Activated naive CD4-positive, alpha-beta T cell treated with anti-CD3 and anti-CD28 coated beads, Interleukin-2, amount 10 ng/mL, durations not matched to agents 7 days and 5 days (primary cell): ENCODE measurements around the gene PSENEN.

Source experiments
- CTCF ChIA-PET: fragments of 350-600 bp; sonication (Branson Sonifier 250); formaldehyde crosslinking; loops from one replicate; lab custom pipeline; 2021; ENCODE audit warnings: antibody characterized with exemption; lab: Charles Lee
- DNase-seq: peaks from one replicate; pipeline ENCODE4 v3.0.0-alpha.2; 2020
- H3K27ac Mint-ChIP-seq: one replicate; pipeline ENCODE4 v1.8.0; 2021; ENCODE audit warnings: mild to moderate bottlenecking, moderate library complexity, mixed read lengths
- H3K27me3 Mint-ChIP-seq: one replicate; pipeline ENCODE4 v1.8.0; 2021; ENCODE audit warnings: mild to moderate bottlenecking, mixed read lengths
- H3K36me3 Mint-ChIP-seq: one replicate; pipeline ENCODE4 v1.8.0; 2021; ENCODE audit warnings: mixed read lengths
- H3K4me1 Mint-ChIP-seq: one replicate; pipeline ENCODE4 v1.8.0; 2021; ENCODE audit warnings: mixed read lengths
- H3K4me3 Mint-ChIP-seq: one replicate; pipeline ENCODE4 v1.8.0; 2021; ENCODE audit warnings: mild to moderate bottlenecking, moderate library complexity, mixed read lengths
- H3K9me3 Mint-ChIP-seq: one replicate; pipeline ENCODE4 v1.8.0; 2021; ENCODE audit warnings: mixed read lengths

PSENEN gene

DNA sequence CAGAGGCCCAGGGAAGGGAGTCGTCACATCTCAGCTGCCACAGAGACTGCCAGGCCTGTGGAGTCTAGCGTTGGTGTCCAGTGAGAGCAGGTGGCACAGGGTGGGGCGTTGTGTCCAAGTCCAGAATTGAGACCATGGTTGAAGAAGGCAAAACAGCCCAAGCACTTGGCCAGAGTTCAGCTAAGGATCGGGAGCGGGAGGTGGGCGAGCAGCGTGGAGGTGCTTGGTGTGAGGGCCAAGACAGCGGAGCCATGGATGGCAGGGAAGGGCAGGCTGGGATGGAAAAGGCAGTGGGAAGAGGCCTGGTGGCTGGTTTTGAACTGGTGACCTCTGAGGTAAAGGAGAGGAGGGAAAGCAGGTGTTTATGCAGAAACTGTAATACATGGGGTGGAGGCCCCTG lies 11.2 kb upstream of the PSENEN start:
- no peak overlapping the region for H3K27ac Mint-ChIP-seq
- H3K27me3 Mint-ChIP-seq: no peaks in the 10 kb centered on the region
- no peak for DNase-seq
- peaks cover 53% of the 10 kb centered on the region for H3K36me3 Mint-ChIP-seq
- CTCF ChIA-PET: interaction anchor here (1.4 kb wide), 1 partner anchor 38 kb away, joined by 3 read pairs; no protein-coding TSS in a partner anchor
- no peaks in the 10 kb centered on the region for H3K9me3 Mint-ChIP-seq
- peaks cover 21% of the 10 kb centered on the region for H3K4me1 Mint-ChIP-seq
- no peak overlapping the region for H3K4me3 Mint-ChIP-seq

DNA sequence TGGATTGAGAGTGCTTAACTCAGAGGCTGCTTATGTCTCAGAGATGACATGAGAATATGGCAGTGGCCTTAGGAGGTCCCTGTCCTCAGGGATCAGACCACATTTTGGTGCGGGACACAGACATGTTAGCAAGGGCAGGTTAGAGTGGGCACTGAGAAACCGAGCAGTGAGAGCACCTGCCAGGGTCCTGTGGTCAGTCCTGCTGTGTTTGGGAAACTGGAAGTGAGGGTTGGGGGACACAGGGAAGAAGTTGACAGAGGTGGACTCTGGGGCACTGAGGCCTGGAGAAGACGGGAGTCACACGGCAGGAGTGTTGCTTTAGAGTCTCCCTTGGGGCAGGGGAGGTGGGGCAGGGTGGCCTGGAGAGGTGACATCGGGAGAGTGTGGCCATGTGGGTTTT lies 10.6 kb upstream of the PSENEN start:
- CTCF ChIA-PET: interaction anchor here (1.4 kb wide), 1 partner anchor 38 kb away, joined by 3 read pairs; no protein-coding TSS in a partner anchor
- Mint-ChIP-seq H3K27ac (peak overlapping the region; percentile 19), H3K36me3 (peaks cover 52% of the 10 kb centered on the region), H3K27me3 (no peaks in the 10 kb centered on the region), H3K4me3 (no peak overlapping the region), H3K9me3 (no peaks in the 10 kb centered on the region), H3K4me1 (peaks cover 24% of the 10 kb centered on the region)
- no peak for DNase-seq

DNA sequence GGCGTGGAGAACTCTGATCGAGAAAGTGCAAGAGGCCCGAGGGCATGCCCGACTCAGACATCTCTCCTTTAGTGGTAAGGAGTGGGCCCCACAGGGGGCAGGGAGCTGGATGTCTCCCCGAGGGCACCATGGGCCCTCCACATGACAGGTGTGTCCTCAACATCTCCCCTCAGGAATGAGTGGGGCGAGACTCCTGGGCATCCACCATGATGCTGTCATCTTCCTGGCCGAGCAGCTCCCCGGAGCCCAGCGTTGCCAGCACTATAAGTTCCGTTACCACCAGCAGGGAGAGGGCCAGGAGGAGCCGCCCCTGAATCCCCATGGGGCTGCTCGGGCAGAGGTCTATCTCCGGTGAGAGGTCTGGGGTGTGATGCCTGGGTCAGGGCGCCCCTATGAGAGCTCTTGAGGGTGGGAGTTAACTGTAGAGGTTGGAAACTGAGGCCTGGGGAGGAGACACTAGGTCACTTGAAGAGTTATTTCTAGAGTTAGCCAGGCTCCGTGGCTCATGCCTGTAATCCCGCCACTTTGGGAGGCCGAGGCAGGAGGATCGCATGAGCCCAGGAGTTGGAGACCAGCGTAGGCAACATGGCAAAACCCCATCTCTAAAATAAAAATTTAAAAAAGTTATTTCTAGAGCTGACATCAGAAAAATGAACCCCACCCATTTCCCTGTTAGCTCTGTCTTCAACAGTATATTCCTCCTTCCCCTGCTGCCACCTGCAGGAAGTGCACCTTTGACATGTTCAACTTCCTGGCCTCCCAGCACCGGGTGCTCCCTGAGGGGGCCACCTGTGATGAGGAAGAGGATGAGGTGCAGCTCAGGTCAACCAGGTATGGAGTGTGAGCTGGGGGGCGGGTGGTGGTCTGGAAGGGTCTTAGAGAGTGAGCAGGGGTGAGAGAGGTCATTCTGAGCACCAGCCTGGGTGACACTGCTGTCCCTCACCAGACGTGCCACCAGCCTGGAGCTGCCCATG lies 8.3 kb upstream of the PSENEN start:
- no peaks in the 10 kb centered on the region for H3K9me3 Mint-ChIP-seq
- no peak overlapping the region for H3K4me3 Mint-ChIP-seq
- CTCF ChIA-PET: interaction anchor here (0.6 to 1.9 kb wide), 7 partner anchors 11 to 89 kb away, joined by 3 to 11 read pairs (median 5); partner anchors contain the start of genes COX6B1 and LIN37
- H3K4me1 Mint-ChIP-seq: peaks cover 34% of the 10 kb centered on the region
- H3K27ac Mint-ChIP-seq: peak overlapping the region; percentile 74
- H3K27me3 Mint-ChIP-seq: no peaks in the 10 kb centered on the region
- H3K36me3 Mint-ChIP-seq: peaks cover 37% of the 10 kb centered on the region
- DNase-seq: peak; percentile 59

DNA sequence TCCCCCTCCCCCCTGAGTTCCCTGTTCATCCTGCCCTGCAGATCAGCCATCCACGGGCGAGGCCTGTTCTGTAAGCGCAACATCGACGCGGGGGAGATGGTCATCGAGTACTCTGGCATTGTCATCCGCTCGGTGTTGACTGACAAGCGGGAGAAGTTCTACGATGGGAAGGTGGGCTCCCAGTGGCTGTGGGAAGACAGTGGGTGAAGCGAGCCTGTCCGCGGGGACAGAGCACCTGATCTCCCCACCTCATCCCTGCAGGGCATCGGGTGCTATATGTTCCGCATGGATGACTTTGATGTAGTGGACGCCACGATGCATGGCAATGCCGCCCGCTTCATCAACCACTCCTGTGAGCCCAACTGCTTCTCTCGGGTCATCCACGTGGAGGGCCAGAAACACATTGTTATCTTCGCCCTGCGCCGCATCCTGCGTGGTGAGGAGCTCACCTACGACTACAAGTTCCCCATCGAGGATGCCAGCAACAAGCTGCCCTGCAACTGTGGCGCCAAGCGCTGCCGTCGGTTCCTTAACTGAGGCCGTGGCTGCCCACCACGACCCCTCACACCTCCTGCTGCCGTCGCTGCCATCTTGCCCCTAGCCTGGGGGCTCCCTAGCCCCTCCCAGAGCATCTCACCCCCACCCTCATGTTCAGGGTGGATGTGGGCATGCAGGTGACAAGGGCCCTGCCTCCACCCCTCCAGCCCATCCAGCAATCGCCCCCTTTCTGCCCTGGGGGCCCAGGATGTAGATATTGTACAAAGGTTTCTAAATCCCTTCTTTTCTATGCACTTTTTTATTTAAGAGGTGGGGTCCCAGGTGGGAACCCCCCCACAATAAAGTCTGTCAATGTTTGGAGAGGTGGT lies 7.2 kb upstream of the PSENEN start:
- peaks cover 42% of the 10 kb centered on the region for H3K36me3 Mint-ChIP-seq

DNA sequence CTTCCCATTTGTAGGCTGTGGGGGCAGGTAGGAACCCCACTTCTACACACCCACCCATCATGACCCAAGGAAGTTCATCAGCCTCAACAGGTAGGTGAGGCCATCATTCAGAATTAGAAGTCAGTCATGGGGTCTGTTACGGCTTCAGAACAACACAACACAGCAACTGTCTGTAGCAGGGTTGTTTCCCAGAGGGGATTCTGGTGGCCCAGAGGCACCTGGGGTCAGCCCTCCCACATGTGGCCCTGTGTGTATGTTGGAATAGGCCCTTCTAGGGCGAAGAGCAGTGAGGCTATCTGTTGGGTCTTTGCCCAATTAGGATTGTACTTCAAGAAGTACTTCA lies 6.6 kb upstream of the PSENEN start:
- Mint-ChIP-seq H3K9me3 (no peaks in the 10 kb centered on the region), H3K27ac (no peak overlapping the region), H3K27me3 (no peaks in the 10 kb centered on the region), H3K36me3 (peaks cover 39% of the 10 kb centered on the region), H3K4me3 (no peak overlapping the region), H3K4me1 (peaks cover 47% of the 10 kb centered on the region)
- DNase-seq: no peak
- CTCF ChIA-PET: interaction anchor here (1.1 to 1.5 kb wide), 3 partner anchors 36 to 44 kb away, joined by 3 to 4 read pairs (median 3); no protein-coding TSS in a partner anchor

More for the DNA sequence above, 7.2 kb upstream of the PSENEN start:
- no peaks in the 10 kb centered on the region for H3K9me3 Mint-ChIP-seq
- no peak overlapping the region for H3K27ac Mint-ChIP-seq
- no peaks in the 10 kb centered on the region for H3K27me3 Mint-ChIP-seq
- CTCF ChIA-PET: interaction anchor here (1.1 to 1.9 kb wide), 6 partner anchors 10 to 90 kb away, joined by 3 to 8 read pairs (median 4); partner anchors contain the start of genes COX6B1 and LIN37
- peaks cover 44% of the 10 kb centered on the region for H3K4me1 Mint-ChIP-seq
- H3K4me3 Mint-ChIP-seq: no peak overlapping the region
- no peak for DNase-seq

DNA sequence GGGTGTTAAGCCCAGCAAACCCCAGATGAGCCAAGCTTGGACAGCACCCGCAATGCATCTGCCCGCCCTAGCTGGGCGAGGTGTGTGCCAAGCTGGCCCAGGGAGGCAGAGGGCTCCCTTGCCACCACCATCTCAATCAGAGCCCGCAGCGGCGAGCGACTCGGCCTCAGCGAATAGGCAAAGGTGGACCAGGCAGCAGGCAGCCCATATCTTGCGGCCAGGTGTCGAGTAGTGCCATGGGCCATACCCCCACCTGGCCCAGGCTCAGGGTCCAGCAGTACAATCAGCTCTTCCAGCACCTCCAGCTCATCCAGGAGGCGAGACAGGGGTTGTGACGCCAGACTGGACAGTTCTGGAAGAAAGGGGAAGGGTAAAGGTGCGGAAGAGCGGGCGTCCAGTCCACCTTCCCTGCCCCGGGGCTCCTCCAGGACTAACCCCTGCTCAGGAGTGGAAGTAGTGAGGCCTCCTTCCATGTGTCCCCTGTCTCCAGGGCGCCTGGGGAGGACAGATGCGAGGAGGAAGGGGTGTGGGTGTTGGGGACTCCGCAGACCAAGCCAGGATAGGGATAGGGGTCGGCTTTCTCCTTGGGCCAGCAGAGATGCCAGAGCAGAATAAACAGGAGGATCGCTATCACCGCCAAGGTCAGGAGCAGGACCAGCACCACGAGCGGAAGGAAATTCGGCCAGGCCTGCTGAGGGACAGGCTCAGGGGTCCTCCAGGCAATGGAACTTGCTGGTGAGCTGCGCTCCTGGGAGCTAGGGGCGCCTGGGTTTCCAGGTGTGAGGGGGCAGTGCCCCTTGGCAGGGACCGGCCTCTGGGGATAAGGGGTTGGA lies 6.0 kb upstream of the PSENEN start:
- H3K27me3 Mint-ChIP-seq: no peaks in the 10 kb centered on the region
- peaks cover 54% of the 10 kb centered on the region for H3K4me1 Mint-ChIP-seq
- CTCF ChIA-PET: interaction anchor here (0.6 to 1.6 kb wide), 5 partner anchors 21 to 126 kb away, joined by 3 to 10 read pairs (median 5); partner anchors contain the start of gene KMT2B
- H3K36me3 Mint-ChIP-seq: peaks cover 37% of the 10 kb centered on the region
- H3K27ac Mint-ChIP-seq: peak overlapping the region; percentile 42
- no peak for DNase-seq
- H3K4me3 Mint-ChIP-seq: peak overlapping the region; percentile 90
- H3K9me3 Mint-ChIP-seq: no peaks in the 10 kb centered on the region

DNA sequence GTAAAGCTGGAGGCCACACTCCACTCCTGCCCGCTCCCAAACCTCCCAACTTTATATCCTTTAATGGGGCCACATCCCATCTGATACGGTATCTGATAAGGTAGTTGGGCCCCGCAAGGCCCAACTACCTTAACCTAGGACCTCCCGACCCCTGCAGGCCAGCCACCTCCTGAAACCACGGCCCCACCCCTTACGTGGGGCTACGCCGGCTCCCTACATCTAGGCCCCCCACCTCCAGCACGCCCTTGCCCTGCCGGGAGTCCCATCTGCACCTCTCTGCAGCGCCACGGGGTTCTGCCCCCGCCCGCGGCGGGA lies 5.4 kb upstream of the PSENEN start:
- H3K27ac Mint-ChIP-seq: peak overlapping the region; percentile 15
- CTCF ChIA-PET: interaction anchor here (0.6 to 1.6 kb wide), 8 partner anchors 22 to 194 kb away, joined by 3 to 10 read pairs (median 4); partner anchors contain the start of gene KMT2B
- peaks cover 32% of the 10 kb centered on the region for H3K36me3 Mint-ChIP-seq
- no peaks in the 10 kb centered on the region for H3K9me3 Mint-ChIP-seq
- H3K4me3 Mint-ChIP-seq: peak overlapping the region; percentile 90
- no peaks in the 10 kb centered on the region for H3K27me3 Mint-ChIP-seq
- DNase-seq: no peak
- peaks cover 55% of the 10 kb centered on the region for H3K4me1 Mint-ChIP-seq

DNA sequence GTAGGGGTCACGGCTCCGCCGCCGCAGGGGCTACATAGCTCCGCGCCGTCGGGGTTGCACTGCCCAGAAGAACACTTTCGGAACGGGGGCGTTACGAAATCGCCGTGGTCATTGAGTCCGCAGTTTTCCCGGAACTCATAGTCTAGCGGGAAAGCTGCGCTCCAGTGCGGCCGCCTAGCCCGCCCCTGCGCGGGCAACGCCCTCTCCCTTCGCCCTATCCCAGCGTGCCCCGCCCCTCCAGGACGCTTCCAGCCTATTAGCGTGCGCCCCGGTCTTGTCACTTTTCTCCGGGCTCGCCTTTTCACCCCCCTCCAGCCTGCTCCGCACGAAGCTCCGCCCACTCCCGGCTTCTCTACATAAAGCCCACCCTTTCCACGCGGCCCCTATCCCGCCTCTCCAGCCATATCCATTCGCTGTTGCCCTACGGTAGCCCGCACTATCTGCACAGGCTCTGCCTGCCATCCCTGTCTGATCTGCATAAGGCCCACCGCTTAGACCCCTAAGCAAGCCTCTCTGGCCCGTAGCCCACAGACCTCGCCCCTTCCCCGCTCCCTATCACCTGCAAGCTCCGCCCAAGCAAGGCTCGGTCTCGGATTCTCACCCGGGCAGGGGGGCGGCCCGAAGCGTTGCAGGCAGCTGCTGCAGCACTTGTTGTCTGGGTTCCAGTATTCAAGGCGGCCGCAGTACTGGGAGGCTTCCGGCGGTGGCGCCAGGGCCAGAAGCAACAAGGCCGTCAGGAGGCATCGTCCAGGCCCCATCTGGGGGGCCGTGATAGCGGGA lies 4.8 kb upstream of the PSENEN start:
- Mint-ChIP-seq H3K9me3 (no peaks in the 10 kb centered on the region), H3K27ac (peak overlapping the region; percentile 99), H3K4me3 (peak overlapping the region; percentile 90), H3K4me1 (peaks cover 57% of the 10 kb centered on the region), H3K36me3 (peaks cover 33% of the 10 kb centered on the region), H3K27me3 (no peaks in the 10 kb centered on the region)
- CTCF ChIA-PET: interaction anchor here (0.6 to 1.6 kb wide), 7 partner anchors 22 to 194 kb away, joined by 3 to 10 read pairs (median 4); partner anchors contain the start of gene KMT2B
- peak; percentile 99 for DNase-seq

DNA sequence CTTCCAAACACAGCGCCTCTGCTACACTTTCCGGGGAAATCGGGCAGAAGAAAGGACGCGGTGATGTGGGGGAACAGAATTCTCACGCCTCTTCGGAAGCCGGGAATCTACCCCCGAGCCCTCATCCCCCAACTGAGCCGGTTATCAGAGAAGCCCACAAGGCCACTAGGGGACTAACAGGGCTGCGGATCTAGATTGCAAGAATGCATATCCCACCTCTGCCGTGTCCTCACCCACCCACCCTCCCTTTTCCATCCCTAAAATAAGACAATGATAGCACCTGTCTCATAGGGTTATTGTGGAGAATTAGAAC lies 4.3 kb upstream of the PSENEN start:
- CTCF ChIA-PET: interaction anchor here (0.9 to 1.6 kb wide), 5 partner anchors 23 to 78 kb away, joined by 3 to 10 read pairs (median 4); partner anchors contain the start of gene KMT2B
- peaks cover 35% of the 10 kb centered on the region for H3K36me3 Mint-ChIP-seq
- peaks cover 61% of the 10 kb centered on the region for H3K4me1 Mint-ChIP-seq
- no peaks in the 10 kb centered on the region for H3K27me3 Mint-ChIP-seq
- H3K4me3 Mint-ChIP-seq: peak overlapping the region; percentile 90
- H3K27ac Mint-ChIP-seq: peak overlapping the region; percentile 99
- no peaks in the 10 kb centered on the region for H3K9me3 Mint-ChIP-seq
- no peak for DNase-seq

DNA sequence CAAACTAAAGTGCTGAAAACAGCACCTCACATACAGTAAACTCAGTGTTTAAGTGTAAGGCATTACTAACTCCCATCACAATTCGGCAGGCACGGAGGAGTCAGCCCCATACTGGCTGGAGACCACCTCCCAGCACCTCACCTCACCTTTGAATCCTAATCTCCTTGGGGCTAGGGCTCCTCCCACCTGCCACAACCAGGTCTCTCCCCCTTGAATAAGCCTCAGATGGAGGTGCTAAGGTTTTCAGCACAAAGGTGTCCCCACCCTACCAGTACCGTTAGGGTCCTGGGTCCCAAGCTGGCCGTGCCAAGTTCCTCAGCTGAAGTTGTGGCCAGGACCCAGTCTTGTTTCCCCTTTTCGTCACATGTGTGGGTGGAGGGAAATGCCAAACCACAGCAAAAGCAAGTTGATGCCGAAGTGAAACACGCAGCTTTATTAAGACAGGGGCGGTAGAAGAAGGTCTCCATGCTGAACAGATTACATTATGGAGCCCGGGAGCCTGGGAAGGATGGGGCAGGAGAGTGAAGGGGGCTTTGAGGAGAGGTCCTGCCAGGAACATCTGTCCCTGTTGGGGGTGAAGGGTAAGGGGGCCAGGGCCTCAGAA lies 3.2 kb upstream of the PSENEN start, which contains the start of gene IGFLR1:
IGFLR1 (minus strand) TSS at position 332 of the 604 bp plus-strand sequence. CDS start 1,272 bp downstream, outside the sequence.
- peak; percentile 80 for DNase-seq
- Mint-ChIP-seq H3K9me3 (no peaks in the 10 kb centered on the region), H3K36me3 (peaks cover 32% of the 10 kb centered on the region), H3K4me1 (peaks cover 60% of the 10 kb centered on the region), H3K27ac (peak within 1 kb of the TSS; percentile 99), H3K4me3 (peak within 1 kb of the TSS; percentile 90), H3K27me3 (no peaks in the 10 kb centered on the region)
- CTCF ChIA-PET: no interaction called here

DNA sequence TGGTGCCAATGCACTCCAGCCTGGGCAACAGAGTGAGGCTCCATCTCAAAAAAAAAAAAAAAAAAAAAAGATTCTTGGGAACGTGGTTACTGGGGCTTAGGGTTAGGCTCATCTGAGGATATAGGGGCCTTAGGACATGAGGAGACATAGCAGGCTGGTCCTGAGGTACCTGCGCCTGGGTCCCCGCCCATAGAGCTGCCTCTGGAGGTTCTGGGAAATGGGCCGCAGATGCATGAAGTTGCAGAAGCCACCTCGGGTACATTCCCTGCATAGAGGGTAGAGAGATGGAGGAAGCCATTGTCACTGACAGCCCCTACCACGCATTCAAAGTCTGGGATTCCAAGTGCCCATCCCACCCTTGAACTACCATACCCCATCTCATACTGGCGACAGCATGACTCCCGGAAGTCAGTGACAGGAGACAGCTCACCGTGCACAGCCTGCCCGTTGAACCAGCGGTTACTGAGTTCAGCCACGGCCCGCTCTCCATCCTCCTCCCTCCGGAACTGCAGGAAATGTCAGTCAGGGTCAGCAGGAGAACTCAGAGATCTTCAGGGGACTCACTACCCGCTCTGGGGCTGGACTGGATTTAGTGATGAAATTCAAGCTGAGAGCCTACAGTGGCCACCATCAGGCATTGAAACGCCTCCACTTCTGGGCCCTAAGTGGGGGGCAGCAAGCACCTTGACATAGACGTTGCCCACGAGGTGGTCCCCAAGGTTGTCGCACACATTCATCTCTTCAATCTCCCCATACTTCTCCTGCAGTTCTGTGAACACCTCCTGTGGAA lies 1.6 kb upstream of the PSENEN start:
- peaks cover 25% of the 10 kb centered on the region for H3K36me3 Mint-ChIP-seq
- peak overlapping the region; percentile 99 for H3K27ac Mint-ChIP-seq
- no peaks in the 10 kb centered on the region for H3K9me3 Mint-ChIP-seq
- peaks cover 65% of the 10 kb centered on the region for H3K4me1 Mint-ChIP-seq
- no peaks in the 10 kb centered on the region for H3K27me3 Mint-ChIP-seq
- CTCF ChIA-PET: interaction anchor here (1.0 to 1.7 kb wide), 4 partner anchors 25 to 188 kb away, joined by 3 to 7 read pairs (median 4); no protein-coding TSS in a partner anchor
- H3K4me3 Mint-ChIP-seq: peak overlapping the region; percentile 100
- DNase-seq: no peak
